Measurements from ENCODE around the gene MRPL58.
"Not testable (repeated sequence)": the region's sequence is repeated elsewhere in the genome, so short reads cannot be mapped to it uniquely, and the experiment has no call there.

MRPL58 gene

DNA sequence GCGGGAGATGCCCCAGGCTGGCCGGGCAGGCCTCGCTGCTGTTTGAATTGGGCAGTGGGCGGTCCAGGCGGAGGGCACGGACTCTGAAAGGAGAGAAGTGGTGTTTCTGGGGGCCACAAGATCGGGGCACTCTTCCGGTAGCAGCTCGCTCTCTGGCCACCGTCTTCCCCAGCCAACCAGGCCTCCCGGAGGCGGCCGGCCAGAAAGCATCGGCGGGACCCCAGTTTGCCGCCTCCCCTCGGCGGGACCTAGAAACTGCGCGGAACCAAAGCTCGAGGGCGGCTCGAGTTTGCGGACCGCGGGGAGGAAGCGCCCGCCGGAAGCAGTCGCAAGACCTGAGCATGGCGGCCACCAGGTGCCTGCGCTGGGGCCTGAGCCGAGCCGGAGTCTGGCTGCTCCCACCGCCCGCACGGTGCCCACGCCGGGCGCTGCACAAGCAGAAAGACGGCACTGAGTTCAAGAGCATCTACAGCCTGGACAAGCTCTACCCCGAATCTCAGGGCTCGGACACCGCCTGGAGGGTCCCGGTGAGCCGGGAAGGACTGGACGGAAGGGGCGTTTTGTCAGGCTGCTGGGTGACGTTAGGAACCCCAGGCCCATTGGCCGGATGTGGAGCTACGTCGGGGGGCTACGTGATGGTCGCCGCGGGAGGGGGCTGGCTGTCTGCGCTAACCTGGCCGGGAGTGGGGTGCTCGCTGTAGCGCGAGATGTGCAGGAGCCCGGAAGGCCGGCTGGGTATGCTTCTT lies at the start of gene MRPL58:
TSS of gene MRPL58 (plus strand) at position 325 of the 746 bp plus-strand sequence. CDS start at position 342, 17 bp downstream.
- DNase-seq (ENCODE audit: low read depth): peak; percentile 74

DNA sequence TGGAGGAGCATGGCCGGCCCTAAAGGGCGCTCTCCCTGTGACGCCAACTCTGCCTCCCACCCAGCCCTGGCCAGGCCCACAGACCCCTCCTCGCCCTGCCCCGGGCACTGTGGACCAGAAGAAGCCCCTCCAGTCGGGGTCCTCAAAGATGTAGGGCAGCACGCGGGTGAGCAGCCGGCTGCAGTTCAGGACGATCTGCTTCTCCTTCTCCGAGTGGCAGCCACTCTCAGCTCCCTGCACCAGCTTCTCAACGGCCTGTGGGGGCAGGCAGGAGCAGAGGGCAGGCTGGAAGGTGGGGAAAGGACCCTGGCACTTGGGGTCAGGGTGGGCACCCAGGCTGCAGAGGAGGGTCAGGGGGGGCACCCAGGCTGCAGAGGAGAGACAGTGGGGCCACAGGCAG lies 48.8 kb upstream of the MRPL58 start:
- no peak for DNase-seq (ENCODE audit: low read depth)

DNA sequence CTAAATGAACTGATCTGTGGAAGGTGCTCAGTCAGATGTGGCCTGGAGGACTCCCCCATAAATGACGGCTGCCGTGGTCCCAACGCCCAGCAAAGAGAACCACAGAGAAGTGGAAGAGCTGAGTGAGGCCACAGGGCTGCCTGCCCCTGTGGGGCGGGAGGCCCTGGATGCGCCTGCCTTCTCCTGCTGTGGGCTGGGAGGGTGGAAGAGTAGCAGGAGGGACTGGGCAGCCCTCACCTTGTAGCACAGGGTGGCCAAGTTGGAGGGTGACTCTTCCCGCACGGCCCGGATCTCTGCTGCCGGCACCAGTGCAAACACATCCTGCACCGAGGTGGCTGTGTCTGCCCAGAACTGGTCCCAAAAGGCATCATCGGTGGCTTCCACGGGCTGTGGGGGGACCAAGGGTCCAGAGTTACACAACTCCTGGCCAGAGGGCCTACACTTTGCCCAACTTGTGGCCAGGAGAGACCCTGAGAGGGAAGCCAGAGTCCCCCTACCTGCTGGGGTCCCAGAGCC lies 48.2 kb upstream of the MRPL58 start:
- DNase-seq (ENCODE audit: low read depth): no peak

DNA sequence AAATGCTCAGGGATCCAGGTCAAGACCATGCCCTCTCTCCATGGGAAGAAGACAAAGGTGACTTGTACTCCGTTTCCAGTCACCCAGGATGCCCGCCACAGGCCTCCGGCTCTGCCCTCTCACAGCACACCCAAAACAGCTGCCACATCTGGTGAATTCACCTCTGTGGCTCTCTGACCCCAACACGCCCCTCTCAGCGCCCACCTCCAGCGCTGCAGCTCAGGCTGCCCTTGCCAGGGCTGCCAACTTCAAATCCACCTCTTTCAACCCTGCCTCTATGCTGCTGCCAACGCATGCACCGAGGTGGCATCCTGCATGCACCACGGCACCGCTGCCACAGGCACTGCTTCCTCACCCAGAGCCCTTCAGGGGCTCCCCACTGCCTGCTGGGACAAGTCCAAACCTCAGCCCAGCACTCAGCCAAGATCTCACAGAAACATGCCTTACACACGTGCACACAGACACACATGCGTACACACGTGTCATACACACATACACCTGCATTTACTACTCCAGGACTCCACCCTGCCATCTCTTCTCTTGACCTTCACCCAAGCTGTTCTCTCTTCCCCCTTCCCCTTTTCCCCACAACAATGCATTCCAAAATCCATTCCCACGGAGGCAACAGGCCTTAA lies 47.4 kb upstream of the MRPL58 start:
- DNase-seq (ENCODE audit: low read depth): no peak

DNA sequence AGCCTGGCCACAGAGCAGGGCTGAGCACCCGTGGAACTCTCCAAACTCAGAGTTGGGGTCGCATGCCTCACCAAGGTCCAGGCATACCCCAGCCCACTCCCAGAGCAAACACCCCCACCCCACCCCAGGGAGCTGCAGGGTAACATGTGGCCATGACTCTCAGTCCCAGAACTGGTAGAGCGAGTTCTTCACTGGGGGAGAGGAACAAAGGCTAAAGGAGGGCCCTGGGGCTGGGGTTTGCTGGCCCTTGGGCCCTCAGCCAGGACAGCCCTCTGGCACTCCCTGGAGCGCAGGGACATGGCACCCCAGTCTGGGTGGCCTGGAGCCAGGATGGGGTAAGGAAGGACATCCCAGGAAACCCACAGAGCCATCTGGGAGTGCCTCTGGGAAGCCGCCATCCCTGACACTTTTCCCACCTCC lies 44.1 kb upstream of the MRPL58 start:
- DNase-seq (ENCODE audit: low read depth): no peak

DNA sequence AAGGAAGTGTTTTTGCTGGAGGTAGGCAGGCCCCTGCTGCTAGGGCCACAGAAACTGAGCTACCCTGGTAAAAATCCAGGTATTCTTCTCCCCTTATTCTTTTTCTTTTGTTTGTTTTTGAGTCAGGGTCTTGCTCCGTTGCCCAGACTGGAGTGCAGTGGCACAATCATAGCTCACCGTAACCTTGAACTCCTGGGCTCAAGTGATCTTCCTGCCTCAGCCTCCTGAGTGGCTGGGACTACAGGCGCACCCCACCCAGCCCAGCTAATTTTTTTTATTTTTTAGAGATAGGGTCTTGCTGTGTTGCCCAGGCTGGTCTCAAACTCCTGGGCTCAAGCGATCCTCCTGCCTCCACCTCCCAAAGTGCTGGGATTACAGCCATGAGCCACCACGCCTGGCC lies 43.0 kb upstream of the MRPL58 start:
- not testable (repeated sequence) for DNase-seq (ENCODE audit: low read depth)

DNA sequence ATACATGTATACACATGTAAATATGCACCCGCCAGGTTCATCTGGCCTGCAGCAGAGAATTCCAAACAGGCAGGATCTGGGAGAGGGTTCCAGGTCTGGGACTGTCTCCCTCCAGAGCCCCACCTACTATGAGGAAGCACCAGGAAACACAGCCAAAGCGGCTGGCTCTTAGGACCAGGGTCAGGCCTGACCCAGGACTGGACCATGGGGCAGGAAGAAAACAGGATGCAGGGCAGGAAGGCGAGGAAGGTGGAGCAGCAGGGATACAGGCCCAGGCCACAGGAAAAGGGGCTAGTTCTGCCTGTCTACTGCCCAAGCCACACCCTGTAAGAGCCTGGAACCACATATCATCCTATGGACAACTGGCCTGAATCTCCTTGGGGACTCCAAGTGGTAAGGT lies 42.1 kb upstream of the MRPL58 start:
- DNase-seq (ENCODE audit: low read depth): no peak

DNA sequence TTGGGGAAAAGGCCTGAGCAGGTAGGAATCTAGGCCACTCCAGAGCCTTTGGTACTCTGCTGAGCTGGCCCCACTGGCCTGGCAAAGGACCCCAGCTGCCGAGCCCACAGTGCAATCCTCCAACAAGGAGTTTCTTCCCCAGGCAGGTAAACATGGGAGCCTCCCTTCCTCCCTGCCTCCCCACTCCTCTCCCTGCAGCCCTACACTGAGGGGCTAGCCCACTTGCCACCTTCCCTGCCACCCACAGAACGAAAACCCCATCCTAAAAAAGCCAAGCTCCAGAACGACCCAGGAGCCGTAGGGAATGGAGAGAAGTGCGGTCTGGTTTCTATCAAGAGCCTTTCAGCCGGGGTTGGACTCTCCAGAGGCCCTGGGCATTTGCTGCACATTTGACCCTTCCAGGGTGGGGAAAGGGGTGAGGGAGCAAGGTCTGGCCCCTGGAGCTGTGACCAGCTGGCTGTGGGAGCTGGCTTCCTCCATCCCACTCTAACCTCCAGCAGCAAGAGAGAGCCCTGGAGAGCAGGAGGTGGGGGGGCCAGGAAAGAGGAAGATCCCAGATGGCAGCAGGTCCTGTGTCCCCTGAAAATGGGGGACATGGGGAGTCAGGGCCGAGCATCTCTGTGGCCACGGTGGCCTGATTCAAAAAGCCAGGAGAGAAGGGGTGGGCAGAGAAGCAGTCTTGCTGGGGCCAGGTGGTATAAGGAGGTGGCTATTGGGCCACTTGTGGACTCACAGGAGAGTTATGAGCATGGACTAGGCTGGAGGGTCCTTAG lies 41.2 kb upstream of the MRPL58 start:
- no peak for DNase-seq (ENCODE audit: low read depth)

DNA sequence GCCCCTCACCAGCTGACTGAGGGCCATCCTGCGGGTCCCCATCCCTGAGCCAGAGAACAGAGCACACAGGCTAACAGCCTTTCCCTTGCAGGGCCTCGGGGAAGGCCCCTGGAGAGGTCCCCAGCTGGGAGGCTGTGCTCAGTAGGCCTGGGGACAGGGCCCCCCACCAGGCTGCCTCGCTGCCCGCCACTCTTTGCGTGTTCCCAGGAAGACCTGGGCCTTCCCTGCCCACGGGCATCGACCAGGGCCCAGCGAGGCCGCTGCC lies 40.7 kb upstream of the MRPL58 start:
- no peak for DNase-seq (ENCODE audit: low read depth)

DNA sequence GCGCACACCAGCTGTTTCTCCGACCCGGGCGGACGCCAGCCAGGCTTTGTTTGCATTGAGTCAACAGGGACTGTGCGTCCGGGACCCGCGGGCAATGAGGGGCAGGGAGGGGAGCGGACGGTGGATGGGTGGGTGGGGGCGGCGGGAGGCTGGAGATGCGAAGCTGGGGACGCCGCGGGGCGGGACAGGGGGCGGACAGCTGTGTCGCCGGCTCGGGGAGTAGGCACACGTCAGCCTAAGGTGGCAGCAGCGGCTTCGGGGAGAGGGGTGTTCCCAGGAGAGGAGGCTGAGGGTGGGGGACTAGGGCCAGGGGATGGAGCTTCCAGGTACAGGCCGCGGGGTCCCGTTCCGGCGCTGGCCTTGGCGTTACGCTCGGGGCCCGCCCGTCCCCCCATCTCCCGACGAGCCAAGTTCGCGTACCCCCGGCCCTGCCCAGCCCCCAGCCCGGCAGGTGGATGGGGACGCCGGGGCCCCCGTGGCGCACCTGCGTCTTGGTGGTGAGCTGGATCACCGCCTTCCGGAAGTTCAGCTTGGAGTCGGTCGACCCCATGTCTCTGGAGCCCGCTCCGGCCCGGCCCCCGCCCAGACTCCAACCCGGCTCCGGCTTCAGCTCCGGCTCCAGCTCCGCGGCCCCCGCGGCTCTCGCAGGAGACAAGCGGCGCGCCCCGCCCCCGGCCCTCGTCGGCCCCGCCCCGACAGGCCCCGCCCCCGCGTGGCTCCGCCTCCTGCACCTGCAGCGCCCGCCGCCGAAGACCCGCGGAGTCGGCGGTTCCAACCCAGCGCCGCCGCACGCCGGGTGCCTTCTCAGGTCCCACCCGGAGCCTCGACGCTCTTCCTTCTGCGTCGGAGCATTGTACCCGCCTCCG lies 40.1 kb upstream of the MRPL58 start, which contains the start of gene HID1:
TSS of gene HID1 (minus strand) at position 653 of the 866 bp plus-strand sequence. CDS start at position 550, 103 bp downstream.
- peak; percentile 77 for DNase-seq (ENCODE audit: low read depth)

DNA sequence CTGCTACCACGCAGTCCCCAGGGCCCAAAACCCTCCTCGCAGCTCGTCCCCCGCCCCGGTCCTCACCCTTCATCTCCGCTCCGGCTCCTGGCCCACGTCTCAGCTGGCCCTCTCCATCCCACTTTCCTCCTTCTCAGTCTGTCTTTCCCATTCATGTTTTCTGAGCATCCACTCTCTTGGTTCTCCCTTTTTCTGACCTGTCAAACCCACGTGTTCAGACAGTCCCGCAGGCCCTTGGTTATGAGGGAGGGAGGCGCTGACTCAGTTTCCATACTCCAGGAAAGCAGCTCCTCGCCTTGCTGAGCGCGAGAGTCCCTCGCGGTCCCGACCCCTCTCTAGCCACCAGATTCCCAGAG lies 39.5 kb upstream of the MRPL58 start:
- no peak for DNase-seq (ENCODE audit: low read depth)

DNA sequence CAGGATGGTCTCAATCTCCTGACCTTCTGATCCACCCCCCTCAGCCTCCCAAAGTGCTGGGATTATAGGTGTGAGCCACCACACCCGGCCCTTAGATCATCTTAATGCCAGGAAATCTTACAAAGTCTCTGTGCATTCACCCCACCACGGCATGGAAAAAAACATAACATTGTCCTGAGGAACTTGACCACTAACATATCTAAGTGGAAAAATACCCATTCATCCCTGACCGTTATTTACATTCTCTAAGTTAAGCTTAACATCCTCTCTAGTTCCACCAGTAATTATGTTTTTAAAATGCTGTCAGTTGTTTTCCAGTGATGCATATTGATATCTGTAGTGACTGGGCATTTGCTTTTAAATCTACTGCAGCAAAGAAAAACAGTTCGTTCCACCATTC lies 36.5 kb upstream of the MRPL58 start:
- no peak for DNase-seq (ENCODE audit: low read depth)

DNA sequence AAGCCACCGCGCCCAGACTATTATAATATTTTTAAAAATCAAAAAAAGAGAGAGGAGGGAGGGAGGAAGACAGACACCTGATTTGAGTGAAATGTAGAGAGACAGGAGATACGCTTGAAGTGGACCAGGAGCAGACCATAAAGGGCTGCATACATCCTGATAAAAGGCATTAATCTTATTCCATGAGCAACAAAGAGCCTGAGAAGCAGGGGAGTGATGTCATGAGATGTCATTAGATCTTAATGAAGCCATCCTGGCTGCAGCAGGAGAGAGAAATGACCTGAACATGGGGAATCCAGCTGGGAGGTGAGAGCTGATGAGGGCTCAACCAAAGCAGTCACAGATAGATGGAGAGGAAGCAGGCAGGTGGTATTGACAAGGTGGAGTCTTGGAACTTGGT lies 34.7 kb upstream of the MRPL58 start:
- no peak for DNase-seq (ENCODE audit: low read depth)

DNA sequence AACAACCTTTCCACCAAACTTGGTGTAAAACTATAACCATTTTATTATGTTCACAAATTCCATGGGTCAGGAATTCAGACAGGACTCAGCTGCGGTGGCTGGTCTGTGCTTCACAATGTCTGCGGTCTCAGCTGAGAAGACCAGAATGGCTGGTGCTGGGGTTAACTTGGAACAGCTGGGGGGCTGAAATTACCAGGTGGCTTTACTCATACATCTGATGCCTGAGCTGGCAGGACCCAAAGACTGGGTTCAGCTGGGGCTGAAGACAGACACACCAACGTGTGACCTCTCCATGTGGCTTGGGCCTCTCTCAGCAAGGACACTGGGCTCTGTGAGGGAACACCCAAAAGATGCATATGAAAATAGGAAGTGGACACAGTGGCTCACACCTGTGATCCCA lies 34.2 kb upstream of the MRPL58 start:
- DNase-seq (ENCODE audit: low read depth): no peak

DNA sequence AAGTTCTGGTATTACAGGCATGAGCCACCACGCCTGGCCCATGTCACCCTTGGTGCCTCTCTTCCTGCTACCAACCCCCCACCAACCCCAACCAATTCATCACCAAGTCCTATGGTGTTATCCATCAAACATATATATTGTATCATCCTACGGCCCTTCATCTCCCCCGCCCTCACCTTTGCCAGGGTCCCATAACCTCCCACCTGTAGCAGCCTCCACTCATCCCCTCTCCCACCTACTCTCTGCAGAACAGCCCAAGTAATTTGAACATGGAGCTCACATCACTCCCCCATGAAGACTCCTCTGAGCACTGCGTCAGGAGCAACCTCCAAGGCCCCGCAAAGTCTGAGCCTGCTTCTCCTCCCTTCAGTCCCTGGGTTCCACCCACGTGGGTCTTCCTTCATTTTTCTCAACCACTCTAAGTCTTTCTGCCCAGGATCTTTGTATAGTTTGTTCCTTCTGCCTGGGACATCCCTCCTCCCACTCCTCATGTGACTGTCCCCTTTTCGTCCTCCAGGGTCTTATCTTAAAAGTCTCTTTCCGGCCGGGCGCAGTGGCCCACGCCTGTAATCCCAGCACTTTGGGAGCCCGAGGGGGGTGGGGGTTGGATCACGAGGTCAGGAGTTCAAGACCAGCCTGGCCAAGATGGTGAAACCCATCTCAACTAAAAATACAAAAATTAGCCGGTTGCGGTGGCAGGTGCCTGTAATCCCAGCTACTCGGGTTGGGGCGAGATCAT lies 32.9 kb upstream of the MRPL58 start:
- DNase-seq (ENCODE audit: low read depth): no peak

DNA sequence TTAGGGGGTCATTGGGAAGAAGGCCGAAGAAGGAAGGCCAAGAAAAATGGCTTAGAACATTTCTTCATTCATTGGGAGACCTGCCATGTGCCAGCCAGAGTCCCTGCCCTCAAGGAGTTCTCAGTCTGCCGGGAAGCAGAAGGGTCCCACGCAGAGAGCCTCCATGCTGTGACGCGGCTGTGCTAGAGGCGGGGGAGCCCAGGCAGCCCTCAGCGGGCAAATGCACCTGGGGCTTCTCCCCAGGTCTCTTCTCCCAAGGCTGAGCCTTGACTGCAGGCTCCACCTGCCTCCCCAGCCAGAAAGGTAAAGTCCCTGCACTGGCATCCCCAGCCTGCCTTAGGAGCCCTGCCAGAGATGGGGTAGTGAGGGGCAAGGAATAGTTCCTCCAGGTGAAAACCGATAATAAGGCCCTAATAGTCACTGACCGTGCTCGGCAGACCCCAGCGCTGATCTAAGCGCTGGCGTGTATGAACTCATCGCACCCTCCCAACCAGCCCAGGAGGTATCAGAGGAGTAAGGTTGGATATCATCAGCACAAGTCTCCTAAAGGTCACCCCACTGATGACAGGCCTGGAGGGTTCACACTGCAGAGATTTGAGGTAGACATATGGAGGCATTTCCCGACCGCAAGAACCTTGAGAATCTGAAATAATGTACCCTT lies 31.0 kb upstream of the MRPL58 start:
- no peak for DNase-seq (ENCODE audit: low read depth)

DNA sequence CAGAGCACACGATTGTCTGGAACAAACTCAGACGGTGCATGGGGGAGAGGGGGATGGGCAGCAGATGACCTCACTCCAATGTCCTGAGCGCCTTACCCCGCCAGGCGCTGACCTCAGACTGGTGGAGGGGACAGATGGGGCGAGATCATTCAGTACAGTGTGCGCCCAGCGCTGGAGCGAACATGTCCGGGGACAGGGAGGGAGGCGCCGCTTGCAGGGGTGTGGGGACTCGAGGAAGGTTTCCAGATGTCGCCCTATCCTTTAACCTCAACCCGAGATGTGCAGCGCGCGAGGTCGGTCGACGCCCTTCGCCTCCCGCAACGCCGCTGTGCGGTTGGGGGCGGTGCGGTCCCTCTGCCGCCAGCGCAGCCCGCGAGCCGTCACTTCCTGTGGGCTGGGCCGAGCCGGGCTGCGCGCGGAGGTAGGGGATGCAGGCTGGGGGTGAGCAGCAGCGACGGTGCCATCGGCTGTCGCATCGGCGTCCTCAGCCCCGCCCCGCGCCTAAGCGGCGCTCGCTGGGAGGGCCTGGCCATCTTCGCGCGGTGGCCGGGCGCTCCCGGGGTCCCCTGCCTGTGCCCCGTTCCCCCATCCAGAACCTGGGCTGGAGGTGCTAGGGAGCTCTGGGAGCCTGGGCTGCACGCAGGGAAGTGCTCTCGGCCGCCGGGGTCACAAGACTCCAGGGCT lies 30.3 kb upstream of the MRPL58 start:
- peak; percentile 71 for DNase-seq (ENCODE audit: low read depth)

DNA sequence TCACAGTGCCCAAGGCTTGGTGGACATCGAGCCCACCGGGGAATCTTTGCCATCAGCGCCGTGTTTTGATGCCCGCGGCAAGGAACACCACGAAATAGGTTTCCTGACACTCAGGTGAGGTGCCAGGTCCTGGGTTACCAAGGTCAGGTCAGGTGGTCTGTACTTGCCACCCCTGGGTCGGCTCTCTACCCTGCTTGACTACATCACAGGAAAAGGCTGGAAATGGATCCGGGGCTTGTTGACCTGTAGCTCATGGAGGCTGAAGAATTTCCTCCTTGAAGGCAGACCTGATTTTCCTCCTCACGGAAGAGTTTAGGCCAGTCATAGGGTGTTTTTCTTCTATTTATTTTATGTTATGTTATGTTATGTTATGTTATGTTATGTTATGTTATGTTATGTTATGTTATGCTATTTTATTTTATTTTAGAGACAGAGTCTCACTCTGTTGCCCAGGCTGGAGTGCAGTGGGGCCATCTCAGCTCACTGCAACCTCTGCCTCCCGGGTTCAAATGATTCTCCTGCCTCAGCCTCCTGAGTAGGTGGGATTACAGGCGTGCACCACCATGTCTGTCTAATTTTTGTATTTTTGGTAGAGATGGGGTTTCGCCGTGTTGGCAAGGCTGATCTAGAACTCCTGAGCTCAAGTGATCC lies 29.7 kb upstream of the MRPL58 start:
- DNase-seq (ENCODE audit: low read depth): not testable (repeated sequence)

DNA sequence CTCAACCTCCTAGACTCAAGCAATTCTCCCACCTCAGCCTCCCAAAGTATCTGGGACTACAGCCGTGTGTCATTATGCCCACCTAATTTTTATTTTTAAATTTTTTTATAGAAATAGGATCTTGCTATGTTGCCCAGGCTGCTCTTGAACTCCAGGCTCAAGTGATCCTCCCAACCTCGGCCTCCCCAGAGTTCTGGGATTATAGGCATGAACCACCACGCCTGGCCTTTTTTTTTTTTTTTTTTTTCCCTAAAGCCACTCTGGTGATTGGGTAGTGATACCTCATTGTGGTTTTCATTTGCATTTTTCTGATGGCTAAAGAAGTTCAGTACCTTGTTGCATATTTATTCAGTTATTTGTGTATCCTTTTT lies 26.3 kb upstream of the MRPL58 start:
- DNase-seq (ENCODE audit: low read depth): no peak

DNA sequence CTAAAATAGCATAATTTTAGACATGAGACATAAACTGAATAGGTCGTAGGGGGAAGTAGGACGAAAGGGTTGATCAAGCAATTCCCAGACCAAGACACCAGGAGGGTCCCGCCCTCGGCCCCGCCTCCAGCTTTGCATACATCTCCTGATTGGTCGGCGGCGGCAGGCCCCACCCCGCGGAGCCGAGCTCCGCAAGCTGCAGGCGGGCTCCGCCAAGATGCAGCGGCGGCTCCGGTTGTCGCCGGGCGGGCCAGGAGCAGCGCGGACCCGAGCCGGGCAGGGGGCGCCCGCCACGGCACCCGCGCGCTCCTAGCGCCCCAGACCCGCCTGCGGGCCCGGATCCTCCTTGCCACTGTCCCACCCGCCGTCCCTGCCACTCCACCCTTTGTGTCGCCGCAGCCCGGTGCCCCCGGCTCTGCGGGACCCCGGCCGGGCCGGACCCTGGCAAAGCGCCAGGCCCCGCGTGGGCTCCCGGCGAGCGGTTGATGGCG lies 25.0 kb upstream of the MRPL58 start, which contains the start of gene CDR2L:
TSS of gene CDR2L (plus strand) at position 215 of the 491 bp plus-strand sequence. CDS start 412 bp downstream, outside the sequence.
- DNase-seq (ENCODE audit: low read depth): peak; percentile 88

Measured in activated T-helper 9 cell treated with anti-CD3 and anti-CD28 coated beads, Interleukin-2, amount 50 U/mL, for 16 hours (primary cell).